OCI-LY1 (cell line): ENCODE measurements around the gene FAF1.

Source experiments
- H2AFZ ChIP-seq: fragments of 200-600 bp; sonication (generic), shearing (Covaris generic); 2 replicates; pipeline ENCODE4 v1.6.0; 2014; ENCODE audit warnings: antibody characterized with exemption, mild to moderate bottlenecking, low read length
- H3F3A ChIP-seq: fragments of 200-600 bp; sonication (generic), shearing (Covaris generic); 2 replicates; pipeline ENCODE4 v1.6.0; 2014; ENCODE audit warnings: mild to moderate bottlenecking, antibody characterized with exemption, low read length, moderate library complexity; ENCODE audit not compliant: insufficient read depth
- H3K27ac ChIP-seq: fragments of 200-600 bp; sonication (generic); 2 replicates; pipeline ENCODE4 v1.5.1; 2014; ENCODE audit warnings: low read length, mixed run types, mild to moderate bottlenecking, low read depth; ENCODE audit not compliant: poor library complexity, severe bottlenecking
- H3K27me3 ChIP-seq: fragments of 200-600 bp; sonication (generic); 2 replicates; pipeline ENCODE4 v1.6.0; 2014; ENCODE audit warnings: antibody characterized with exemption, mild to moderate bottlenecking, low read length, moderate library complexity; ENCODE audit not compliant: insufficient read depth
- H3K36me3 ChIP-seq: fragments of 200-600 bp; sonication (generic); 2 replicates; pipeline ENCODE4 v1.6.1; 2014; ENCODE audit warnings: mild to moderate bottlenecking, antibody characterized with exemption, low read length, moderate library complexity, mixed read lengths; ENCODE audit not compliant: insufficient read depth
- H3K4me1 ChIP-seq: fragments of 200-600 bp; sonication (generic); 2 replicates; pipeline ENCODE4 v1.5.1; 2014; ENCODE audit warnings: mild to moderate bottlenecking, low read length, moderate library complexity; ENCODE audit not compliant: insufficient read depth, severe bottlenecking
- H3K4me2 ChIP-seq: fragments of 200-600 bp; sonication (generic), shearing (Covaris generic); 2 replicates; pipeline ENCODE4 v1.6.1; 2014; ENCODE audit warnings: low read length
- H3K4me3 ChIP-seq: fragments of 200-600 bp; sonication (generic); 2 replicates; pipeline ENCODE4 v1.5.1; 2014; ENCODE audit warnings: low read length, low read depth, mild to moderate bottlenecking, mixed read lengths; ENCODE audit not compliant: poor library complexity, severe bottlenecking
- H3K79me2 ChIP-seq: fragments of 200-600 bp; shearing (Covaris generic); 2 replicates; pipeline ENCODE4 v1.6.1; 2016; ENCODE audit warnings: mixed run types, low read length, mixed read lengths; ENCODE audit not compliant: insufficient read depth
- H3K9ac ChIP-seq: fragments of 200-600 bp; sonication (generic), shearing (Covaris generic); 2 replicates; pipeline ENCODE4 v1.6.1; 2014; ENCODE audit warnings: mild to moderate bottlenecking, low read length, mixed read lengths
- H3K9me2 ChIP-seq: fragments of 200-600 bp; sonication (generic), shearing (Covaris generic); 2 replicates; pipeline ENCODE4 v1.6.1; 2014; ENCODE audit warnings: low read depth, mild to moderate bottlenecking, low read length, mixed read lengths
- H3K9me3 ChIP-seq: fragments of 200-600 bp; shearing (Covaris generic); 2 replicates; pipeline ENCODE4 v1.6.1; 2014; ENCODE audit warnings: low read length, mixed read lengths
- H4K20me1 ChIP-seq: fragments of 200-600 bp; sonication (generic), shearing (Covaris generic); 2 replicates; pipeline ENCODE4 v1.6.0; 2016; ENCODE audit warnings: mild to moderate bottlenecking, low read length; ENCODE audit not compliant: insufficient read depth
- CTCF ChIP-seq: fragments of 200-600 bp; sonication (generic), shearing (Covaris generic); IDR thresholded peaks from 2 replicates; pipeline ENCODE4 v1.5.1; 2017; ENCODE audit warnings: mild to moderate bottlenecking, antibody characterized with exemption, low read length, moderate library complexity, mixed read lengths
- EZH2 ChIP-seq: fragments of 200-600 bp; sonication (generic), shearing (Covaris generic); IDR thresholded peaks from 2 replicates; pipeline ENCODE4 v1.8.0; 2017; ENCODE audit warnings: borderline replicate concordance, mixed run types, mild to moderate bottlenecking, antibody characterized with exemption, low read length, moderate library complexity, mixed read lengths

The FAF1 gene

GRCh38 chr1:50631161-50631560, 328.9 kb downstream of the FAF1 start:
- no peaks in the 10 kb centered on the region for H3K9me2 ChIP-seq
- no peak overlapping the region for H3K4me2 ChIP-seq
- H4K20me1 ChIP-seq = no peaks in the 10 kb centered on the region
- TF ChIP-seq CTCF = no peak
- no peak for TF ChIP-seq EZH2
- no peaks in the 10 kb centered on the region for H3K36me3 ChIP-seq
- H3K79me2 ChIP-seq = no peaks in the 10 kb centered on the region
- no peaks in the 10 kb centered on the region for H3K9me3 ChIP-seq
- no peak overlapping the region for H3K9ac ChIP-seq
- H3K4me1 ChIP-seq = no peaks in the 10 kb centered on the region
- H3K4me3 ChIP-seq = no peak overlapping the region
- no peak overlapping the region for H2AFZ ChIP-seq
- no peak overlapping the region for H3K27ac ChIP-seq
- H3F3A ChIP-seq = no peaks in the 10 kb centered on the region
- no peaks in the 10 kb centered on the region for H3K27me3 ChIP-seq

- H3K36me3 ChIP-seq = no peaks in the 10 kb centered on the region
- no peaks in the 10 kb centered on the region for H3K9me2 ChIP-seq
- H3K4me3 ChIP-seq = no peak overlapping the region
- H3K4me1 ChIP-seq = no peaks in the 10 kb centered on the region
- H3K79me2 ChIP-seq = no peaks in the 10 kb centered on the region
- no peak overlapping the region for H3K27ac ChIP-seq
- TF ChIP-seq CTCF = no peak
- no peak for TF ChIP-seq EZH2
- H3K9ac ChIP-seq = no peak overlapping the region
- no peaks in the 10 kb centered on the region for H4K20me1 ChIP-seq
- H3F3A ChIP-seq = no peaks in the 10 kb centered on the region
- H3K27me3 ChIP-seq = no peaks in the 10 kb centered on the region
- no peak overlapping the region for H2AFZ ChIP-seq
- no peak overlapping the region for H3K4me2 ChIP-seq
- H3K9me3 ChIP-seq = no peaks in the 10 kb centered on the region
Observed at GRCh38 chr1:50622259-50622658, 337.8 kb downstream of the FAF1 start.

- no peak for TF ChIP-seq EZH2
- peak; percentile 52 for TF ChIP-seq CTCF
- no peak overlapping the region for H3K9ac ChIP-seq
- H3K4me2 ChIP-seq = no peak overlapping the region
- H3K9me3 ChIP-seq = no peaks in the 10 kb centered on the region
- no peaks in the 10 kb centered on the region for H3K79me2 ChIP-seq
- no peak overlapping the region for H2AFZ ChIP-seq
- H3K36me3 ChIP-seq = no peaks in the 10 kb centered on the region
- no peak overlapping the region for H3K4me3 ChIP-seq
- H3K27ac ChIP-seq = no peak overlapping the region
- H3K9me2 ChIP-seq = no peaks in the 10 kb centered on the region
- no peaks in the 10 kb centered on the region for H3K27me3 ChIP-seq
- no peaks in the 10 kb centered on the region for H3F3A ChIP-seq
- no peaks in the 10 kb centered on the region for H4K20me1 ChIP-seq
- no peaks in the 10 kb centered on the region for H3K4me1 ChIP-seq
Observed at GRCh38 chr1:50620680-50621329, 339.3 kb downstream of the FAF1 start.
